Endothelial cell of umbilical vein (primary cell): ENCODE measurements around the gene RAB44. TPM values are rescaled to one million over a fixed set of nuclear protein-coding genes. Genes with fewer than 3 reads are reported as not detected.

Experiments
- BruUV-seq: library from RNA; stranded (reverse); fragments of 400-500 nt; replicated peaks from 2 replicates; lab custom pipeline; 2021; lab: Mats Ljungman, UMichigan
- CTCF ChIA-PET: fragments of 300-600, 350-600 bp; sonication (Branson Sonifier 250); formaldehyde crosslinking; loops from one replicate; lab custom pipeline; 2021; ENCODE audit warnings: antibody characterized with exemption, inconsistent platforms; lab: Charles Lee
- POLR2A ChIA-PET: fragments of 300-600, 350-600 bp; sonication (Branson Sonifier 250); formaldehyde crosslinking; loops from one replicate; lab custom pipeline; 2021; ENCODE audit warnings: antibody characterized with exemption, inconsistent platforms; lab: Charles Lee
- DNase-seq: peaks from one replicate; pipeline ENCODE4 v3.0.0-alpha.2; 2011; ENCODE audit warnings: low read depth, low spot score
- FAIRE-seq: peaks from 2 replicates; lab custom pipeline; 2011; peaks lifted over from hg19 to GRCh38; lab: Jason Lieb, UNC
- H2AFZ ChIP-seq: 2 replicates; pipeline ENCODE4 v1.6.0; 2012; ENCODE audit warnings: low read depth, low read length, control low read depth, inconsistent platforms
- H3K27ac ChIP-seq: 2 replicates; pipeline ENCODE4 v1.5.1; 2011; ENCODE audit warnings: low read depth, mild to moderate bottlenecking, control low read depth, low read length, moderate library complexity; ENCODE audit not compliant: insufficient read depth
- H3K27me3 ChIP-seq, 2 experiments: 2 replicates each; pipeline versions ENCODE4 v1.6.0 to v1.6.1; 2011; ENCODE audit warnings: low read length in 2 of 2, mixed read lengths in 1 of 2; ENCODE audit not compliant: control insufficient read depth in 2 of 2, insufficient read depth in 2 of 2
- H3K36me3 ChIP-seq, 2 experiments: 2 replicates in 1 of 2; 3 replicates in 1 of 2; pipeline ENCODE4 v1.5.1; 2011; ENCODE audit warnings: low read length in 2 of 2, mild to moderate bottlenecking in 1 of 2, moderate library complexity in 1 of 2; ENCODE audit not compliant: control insufficient read depth in 2 of 2, insufficient read depth in 2 of 2; ENCODE audit errors: extremely low read depth in 1 of 2
- H3K4me1 ChIP-seq: 3 replicates; pipeline ENCODE4 v1.5.1; 2011; ENCODE audit warnings: mild to moderate bottlenecking, low read length; ENCODE audit not compliant: control insufficient read depth, insufficient read depth; ENCODE audit errors: extremely low read depth
- H3K4me2 ChIP-seq: 2 replicates; pipeline ENCODE4 v1.6.1; 2011; ENCODE audit warnings: low read length, control low read depth, mixed read lengths; ENCODE audit not compliant: insufficient read depth
- H3K4me3 ChIP-seq, 3 experiments: fragments of 200-600 bp in 1 of 3; sonication (generic), shearing (Covaris generic) in 1 of 3; replicated peaks in 1 of 3; 2 replicates each; pipeline ENCODE4 v1.5.1; 2011 to 2016; ENCODE audit warnings: control low read depth in 3 of 3, low read length in 3 of 3, mild to moderate bottlenecking in 2 of 3, inconsistent platforms in 1 of 3, low read depth in 1 of 3, moderate library complexity in 1 of 3; ENCODE audit not compliant: insufficient read depth in 1 of 3
- H3K79me2 ChIP-seq: 2 replicates; pipeline ENCODE4 v1.6.0; 2012; ENCODE audit warnings: low read length, inconsistent platforms; ENCODE audit not compliant: control insufficient read depth, insufficient read depth
- H3K9ac ChIP-seq: replicated peaks from 2 replicates; pipeline ENCODE3; 2011; ENCODE audit warnings: low read length, control low read depth; ENCODE audit not compliant: insufficient read depth; ENCODE audit errors: extremely low read depth
- H3K9me1 ChIP-seq: replicated peaks from 3 replicates; pipeline ENCODE4 v1.6.0; 2011; ENCODE audit warnings: mild to moderate bottlenecking, low read length; ENCODE audit not compliant: control insufficient read depth, insufficient read depth; ENCODE audit errors: extremely low read depth
- H3K9me3 ChIP-seq: replicated peaks from 2 replicates; pipeline ENCODE4 v1.5.1; 2012; ENCODE audit warnings: low read length, inconsistent platforms; ENCODE audit not compliant: control insufficient read depth, insufficient read depth
- H4K20me1 ChIP-seq: replicated peaks from 2 replicates; pipeline ENCODE3; 2011; ENCODE audit warnings: mild to moderate bottlenecking, low read length; ENCODE audit not compliant: control insufficient read depth, insufficient read depth; ENCODE audit errors: extremely low read depth
- CTCF ChIP-seq, 2 donors: IDR thresholded peaks; 1 replicate in 1 of 2; 2 replicates in 1 of 2; pipeline ENCODE4 v1.5.1; 2011; ENCODE audit warnings: low read length in 2 of 2, mild to moderate bottlenecking in 2 of 2, moderate library complexity in 2 of 2, control low read depth in 1 of 2, inconsistent platforms in 1 of 2, low read depth in 1 of 2; ENCODE audit not compliant: insufficient read depth in 1 of 2; ENCODE audit errors: extremely low read depth in 1 of 2
- EZH2 ChIP-seq: IDR thresholded peaks from 2 replicates; pipeline ENCODE4 v1.6.1; 2012; ENCODE audit warnings: borderline replicate concordance, low read depth, mild to moderate bottlenecking, moderate library complexity, low read length, inconsistent platforms; ENCODE audit not compliant: severe bottlenecking
- GATA2 ChIP-seq: IDR thresholded peaks from 2 replicates; pipeline ENCODE4 v1.7.0; 2011; ENCODE audit warnings: low read depth, mild to moderate bottlenecking, moderate library complexity, mixed read lengths, low read length; ENCODE audit not compliant: insufficient read length, insufficient read depth
- JUN ChIP-seq: IDR thresholded peaks from 2 replicates; pipeline ENCODE4 v1.6.1; 2011; ENCODE audit warnings: borderline replicate concordance, low read depth; ENCODE audit not compliant: insufficient read length, insufficient read depth
- MAX ChIP-seq: IDR thresholded peaks from 2 replicates; pipeline ENCODE4 v1.6.1; 2011; ENCODE audit not compliant: insufficient read depth, insufficient read length
- POLR2A ChIP-seq: IDR thresholded peaks from 2 replicates; pipeline ENCODE4 v1.6.1; 2012; ENCODE audit warnings: low read depth, mild to moderate bottlenecking, control low read depth, low read length
- dilution Hi-C: fragments of 300-500 bp; cut with MboI; formaldehyde crosslinking; loops from one replicate; pipeline ENCODE4 v1.15.0; 2019; ENCODE audit warnings: low sequenced_read_pairs; ENCODE audit not compliant: extremely low pct_ligation_motif_present
- intact Hi-C: fragments of 100-400 bp; cut with micrococcal nuclease; formaldehyde crosslinking; loops from one replicate; pipeline ENCODE4 v1.10.0; 2022
- polyA plus RNA-seq, 4 experiments: library from polyadenylated mRNA; depleted of rRNA in 3 of 4; stranded (reverse) in 3 of 4; unstranded in 1 of 4; fragments of >200 nt; gene quantifications; 2 replicates each; pipeline versions ENCODE4 v1.2.1 to v1.2.3, GENCODE V29; 2011 to 2012; ENCODE audit warnings: missing spikeins in 1 of 4
- total RNA-seq: library from RNA; stranded (reverse); gene quantifications from 2 replicates; pipeline ENCODE4 v1.2.3, GENCODE V29; 2021

Gene RAB44
- total and polyA plus RNA-seq, 2 donors (not counting 3 experiments of a cell fraction or from before 2014, with no cell fraction given): 0.03 to 0.11 TPM

GRCh38 chr6:36662380-36662779 is 35.2 kb upstream of the RAB44 start:
- Histone ChIP-seq H3K36me3 (no peaks in the 10 kb centered on the region), H3K79me2 (no peaks in the 10 kb centered on the region), H3K4me2 (no peak overlapping the region), H3K9ac (no peak overlapping the region), H3K4me1 (no peaks in the 10 kb centered on the region), H4K20me1 (no peaks in the 10 kb centered on the region), H3K9me3 (no peaks in the 10 kb centered on the region), H3K9me1 (no peaks in the 10 kb centered on the region), H3K27me3 (peaks cover 18 to 19% of the 10 kb centered on the region in 2 experiments), H3K27ac (no peak overlapping the region), H3K4me3 (no peak overlapping the region), H2AFZ (no peak overlapping the region)
- dilution Hi-C loops (no loop called here), intact Hi-C loops (no loop called here)
- no peak for TF ChIP-seq JUN
- TF ChIP-seq EZH2: no peak
- TF ChIP-seq MAX: no peak
- TF ChIP-seq POLR2A: no peak
- no peak for TF ChIP-seq GATA2
- TF ChIP-seq CTCF (IDR thresholded peaks at IDR 0.05; ENCODE audit: extremely low read depth in 1 of 2, insufficient read depth in 1 of 2, low read depth in 1 of 2, low read length in 2 of 2): no peak
- ChIA-PET POLR2A (no interaction called here), CTCF (interaction anchor here (1.1 to 2.1 kb wide), 2 partner anchors 10 to 16 kb away, joined by 6 to 8 read pairs; partner anchors contain the start of gene CDKN1A)
- DNase-seq (no peak), FAIRE-seq (no peak)
- BruUV-seq: no TSS peak
